Muscle layer of duodenum (tissue), 2 donors: Measurements from ENCODE around the gene CRELD2.

Experiments
- H3K27ac ChIP-seq: one replicate; pipeline ENCODE4 v1.7.0; 2013; ENCODE audit warnings: mild to moderate bottlenecking, low read length
- H3K27me3 ChIP-seq: one replicate; pipeline ENCODE4 v1.7.0; 2013; ENCODE audit warnings: low read depth, mild to moderate bottlenecking, control low read depth, low read length
- H3K36me3 ChIP-seq, 2 donors: one replicate each; pipeline ENCODE4 v1.7.0; 2013; ENCODE audit warnings: low read length in 2 of 2, control low read depth in 1 of 2, mild to moderate bottlenecking in 1 of 2; ENCODE audit not compliant: insufficient read depth in 2 of 2, control insufficient read depth in 1 of 2
- H3K4me1 ChIP-seq, 2 donors: one replicate each; pipeline ENCODE4 v1.7.0; 2013; ENCODE audit warnings: low read length in 2 of 2, mild to moderate bottlenecking in 2 of 2, control low read depth in 1 of 2, moderate library complexity in 1 of 2; ENCODE audit not compliant: insufficient read depth in 2 of 2, control insufficient read depth in 1 of 2
- H3K4me3 ChIP-seq, 2 donors: one replicate each; pipeline ENCODE4 v1.7.0; 2013; ENCODE audit warnings: low read length in 2 of 2, low read depth in 1 of 2, mild to moderate bottlenecking in 1 of 2
- H3K9me3 ChIP-seq, 2 donors: one replicate each; pipeline ENCODE4 v1.7.0; 2013; ENCODE audit warnings: low read length in 2 of 2, control low read depth in 1 of 2, mild to moderate bottlenecking in 1 of 2; ENCODE audit not compliant: control insufficient read depth in 1 of 2
- donor health status: healthy.

The CRELD2 gene

DNA sequence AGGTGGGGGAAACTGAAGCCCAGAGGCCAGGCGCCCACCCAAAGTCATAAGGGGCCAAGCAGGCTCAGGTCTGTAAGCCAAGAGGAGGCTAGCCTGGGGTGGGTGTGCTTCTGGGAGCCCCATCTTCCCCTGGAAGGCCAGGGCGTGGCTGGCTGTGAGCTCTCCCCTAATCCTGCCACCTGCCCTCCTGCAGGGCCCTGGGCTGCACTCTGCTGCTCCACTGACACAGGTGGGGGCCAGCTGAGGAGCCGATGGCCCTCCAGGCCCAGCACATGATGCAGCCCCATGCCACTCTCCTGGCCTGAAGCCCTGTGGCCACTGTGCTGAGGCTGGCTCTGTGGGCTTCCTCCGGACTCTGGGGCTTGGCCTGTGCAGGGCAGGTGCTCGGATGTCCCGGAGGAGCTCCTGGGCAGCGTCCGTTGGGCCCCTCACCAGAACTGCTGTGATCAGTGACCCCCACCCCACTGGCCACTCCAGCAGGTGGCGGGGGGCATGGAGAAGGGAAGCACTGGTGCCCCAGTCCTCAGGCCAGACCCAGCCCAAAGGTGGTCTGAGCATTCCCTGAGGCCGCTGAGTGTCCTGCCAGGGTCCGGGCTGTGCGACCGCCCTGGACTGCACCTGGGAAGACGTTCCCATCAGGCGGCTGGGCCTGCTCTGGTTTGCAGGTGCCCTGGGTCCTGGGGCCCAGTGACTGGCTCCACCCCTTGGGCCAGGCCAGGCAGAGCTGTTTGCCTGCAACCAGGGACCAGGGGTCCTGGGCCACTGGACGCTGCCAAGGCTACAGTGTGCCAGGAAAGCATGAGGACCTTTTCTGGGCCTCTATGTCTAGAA lies 50.6 kb downstream of the CRELD2 start:
- Histone ChIP-seq H3K4me1 (peaks cover 11 to 46% of the 10 kb centered on the region in 2 donors), H3K9me3 (no peaks in the 10 kb centered on the region), H3K36me3 (peaks cover 0 to 7% of the 10 kb centered on the region in 2 donors), H3K27me3 (no peaks in the 10 kb centered on the region), H3K27ac (no peak overlapping the region), H3K4me3 (no peak overlapping the region)

DNA sequence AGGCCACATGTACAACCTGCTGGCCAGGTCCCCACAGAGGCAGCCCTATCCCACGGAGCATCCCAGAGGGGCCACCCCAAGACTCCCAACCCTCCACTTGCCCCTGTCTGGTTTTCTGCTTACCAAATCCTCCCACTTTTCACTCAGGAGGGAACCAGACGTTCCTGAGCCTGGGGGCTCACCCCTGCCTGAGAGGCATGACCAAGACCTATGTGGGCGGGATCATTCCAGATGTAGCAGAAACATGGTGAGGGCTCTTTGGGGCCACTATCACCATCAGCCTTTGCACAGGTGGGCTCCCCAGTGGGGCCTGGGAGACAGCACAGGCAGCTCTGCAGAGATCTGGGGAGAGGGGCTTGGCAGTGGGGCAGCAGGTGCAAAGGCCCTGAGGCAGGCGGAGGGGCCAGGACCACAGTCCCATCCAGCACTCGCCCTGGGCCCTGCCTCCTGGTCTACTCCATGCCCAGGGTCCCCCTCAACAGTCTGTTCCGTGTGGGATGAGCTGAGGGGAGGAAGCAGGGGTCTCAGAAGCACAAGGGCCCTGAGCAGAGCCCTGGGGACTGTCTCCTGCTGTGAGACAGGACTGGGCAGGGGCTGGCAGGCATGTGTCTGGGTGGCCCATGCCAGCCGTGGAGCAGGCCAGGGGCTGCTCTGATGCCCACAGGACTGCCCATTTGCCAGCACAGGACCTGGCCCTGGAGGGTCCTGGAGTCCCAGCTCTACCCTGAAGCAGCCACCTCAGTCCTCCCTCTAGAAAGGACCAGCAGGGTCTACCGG lies 51.5 kb downstream of the CRELD2 start:
- Histone ChIP-seq H3K27ac (peak overlapping the region; percentile 40), H3K36me3 (no peaks in the 10 kb centered on the region), H3K27me3 (no peaks in the 10 kb centered on the region), H3K4me1 (peaks cover 10 to 40% of the 10 kb centered on the region in 2 donors), H3K9me3 (no peaks in the 10 kb centered on the region), H3K4me3 (peak overlapping the region in 1 of 2 donors; percentile 53)

DNA sequence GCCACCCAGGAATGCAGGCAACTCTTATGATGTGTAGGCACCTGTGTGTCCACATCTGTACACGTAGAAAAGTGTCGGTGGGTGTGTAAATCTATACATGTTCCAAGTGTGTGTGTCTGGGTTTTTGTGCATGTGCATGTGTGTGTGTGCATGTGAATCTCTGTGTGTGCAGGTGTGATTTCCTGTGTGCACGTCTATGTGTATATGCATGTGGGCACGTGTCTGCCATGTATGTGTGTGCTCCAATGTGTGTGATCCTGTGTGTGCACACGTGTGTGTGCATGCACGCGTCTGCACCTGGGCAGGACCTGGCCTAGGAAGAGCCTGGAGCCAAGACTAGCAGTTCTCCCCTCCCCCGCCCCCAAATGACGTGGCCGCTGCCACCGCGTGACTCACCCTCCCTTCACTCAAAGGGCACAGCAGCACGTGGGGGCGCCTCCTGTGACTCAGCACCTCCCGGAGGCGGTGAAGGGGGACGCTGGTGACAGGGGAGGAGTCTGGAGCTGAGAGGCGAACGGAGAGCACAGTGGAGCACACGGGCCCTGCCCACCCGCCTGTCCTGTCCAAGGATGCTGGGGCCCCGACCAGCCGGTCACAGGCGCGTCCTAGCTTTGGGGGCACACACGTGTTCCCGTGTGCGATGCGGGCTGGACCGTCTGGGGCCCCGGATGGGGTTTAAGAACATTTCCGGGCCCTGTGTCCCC lies 52.2 kb downstream of the CRELD2 start:
- Histone ChIP-seq H3K9me3 (no peaks in the 10 kb centered on the region), H3K36me3 (no peaks in the 10 kb centered on the region), H3K4me3 (peak overlapping the region in 1 of 2 donors; percentile 53), H3K27ac (peak overlapping the region; percentile 40), H3K4me1 (peaks cover 10 to 32% of the 10 kb centered on the region in 2 donors), H3K27me3 (no peaks in the 10 kb centered on the region)

DNA sequence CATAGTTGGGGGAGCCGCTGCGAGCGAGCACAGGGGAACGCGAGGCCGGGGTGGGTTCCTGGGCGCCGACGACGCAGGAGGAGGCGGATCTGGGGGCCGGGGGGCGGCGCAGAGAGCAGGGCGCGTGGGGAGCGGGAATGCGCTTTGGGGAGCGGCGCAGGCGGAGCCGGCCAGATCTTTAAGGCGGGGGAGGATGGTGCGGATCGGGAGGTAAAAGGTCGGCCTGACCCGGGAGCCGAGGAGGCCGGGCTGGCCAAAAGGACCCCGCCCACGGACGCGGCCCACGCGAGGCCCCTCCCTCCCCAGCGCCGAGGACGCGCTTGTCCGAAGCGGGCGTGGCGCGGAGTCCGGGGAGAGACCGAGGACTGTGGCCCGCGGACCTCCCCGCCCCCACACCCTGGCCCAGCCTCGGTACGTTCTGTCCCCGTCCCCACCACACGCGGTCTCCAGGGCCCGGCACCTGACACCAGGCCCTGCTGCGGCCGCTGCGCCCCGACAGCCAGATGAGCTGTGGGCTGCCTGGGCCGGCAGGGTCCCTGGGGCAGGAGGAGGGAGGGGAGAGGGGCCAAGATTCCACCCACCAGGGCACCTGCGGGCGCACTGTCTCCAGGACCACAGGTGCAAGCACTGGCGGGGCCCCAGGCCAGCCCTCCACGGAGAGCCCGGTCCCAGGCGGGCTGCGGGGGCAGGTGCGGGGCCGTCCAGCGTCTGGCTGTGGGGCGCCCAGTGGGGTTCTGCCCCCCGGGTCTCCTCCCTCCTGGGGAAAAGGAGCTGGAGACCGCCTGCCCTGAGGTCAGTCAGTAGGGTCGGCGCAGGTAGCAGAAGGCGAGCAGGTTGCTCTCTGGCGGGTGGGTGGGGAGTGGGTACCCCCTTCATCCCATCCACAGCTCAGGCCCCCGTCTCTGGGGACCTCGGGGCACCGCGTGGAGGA lies 53.1 kb downstream of the CRELD2 start:
- no peak overlapping the region for H3K27ac ChIP-seq
- H3K4me3 ChIP-seq, result peak overlapping the region in 1 of 2 donors; percentile 53
- no peaks in the 10 kb centered on the region for H3K36me3 ChIP-seq
- H3K4me1 ChIP-seq, result peaks cover 10 to 24% of the 10 kb centered on the region in 2 donors
- no peaks in the 10 kb centered on the region for H3K27me3 ChIP-seq
- H3K9me3 ChIP-seq, result no peaks in the 10 kb centered on the region

DNA sequence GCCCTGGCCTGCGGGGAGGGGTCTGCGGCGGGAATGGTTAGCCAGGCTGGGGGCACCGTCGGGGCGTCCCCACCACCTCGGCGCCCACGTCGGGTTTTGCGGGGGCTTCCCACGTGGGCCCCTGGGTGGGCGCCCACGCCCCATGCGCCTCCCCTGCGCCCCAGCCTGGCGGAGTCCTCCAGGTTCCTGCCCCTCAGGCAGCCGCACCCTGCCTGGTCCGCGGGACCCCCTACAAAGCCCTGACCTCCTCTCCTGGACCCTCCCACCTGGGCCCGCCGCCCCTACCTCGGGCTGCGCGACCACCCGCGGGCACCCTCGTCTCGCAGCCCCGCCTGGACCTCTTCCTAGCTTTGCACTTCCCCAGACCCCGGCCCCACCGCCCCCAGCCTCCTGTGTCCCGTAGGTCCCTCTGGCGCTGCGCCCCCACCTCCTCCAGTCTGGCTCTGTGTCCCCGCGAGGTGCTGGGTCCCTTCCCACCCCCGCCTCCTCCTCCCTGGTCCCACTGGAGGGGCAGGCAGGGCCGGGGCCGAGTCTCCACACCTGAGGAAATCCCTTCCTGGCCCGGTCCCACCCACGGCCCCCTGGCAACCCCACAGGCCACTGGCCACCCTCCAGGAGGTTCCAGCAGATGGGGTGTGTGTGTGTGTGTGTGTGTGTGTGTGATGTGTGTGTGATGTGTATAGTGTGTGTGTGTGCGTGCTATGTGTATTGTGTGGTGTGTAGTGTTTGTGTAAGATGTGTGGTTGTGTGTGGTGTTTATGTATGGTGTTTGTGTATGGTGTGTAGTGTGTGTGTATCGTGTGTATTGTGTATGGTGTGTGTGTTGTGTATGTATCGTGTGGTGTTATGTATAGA lies 54.0 kb downstream of the CRELD2 start:
- no peaks in the 10 kb centered on the region for H3K36me3 ChIP-seq
- peak overlapping the region in 1 of 2 donors; percentile 53 for H3K4me3 ChIP-seq
- no peak overlapping the region for H3K27ac ChIP-seq
- H3K27me3 ChIP-seq, result no peaks in the 10 kb centered on the region
- peaks cover 6 to 17% of the 10 kb centered on the region in 2 donors for H3K4me1 ChIP-seq
- no peaks in the 10 kb centered on the region for H3K9me3 ChIP-seq

DNA sequence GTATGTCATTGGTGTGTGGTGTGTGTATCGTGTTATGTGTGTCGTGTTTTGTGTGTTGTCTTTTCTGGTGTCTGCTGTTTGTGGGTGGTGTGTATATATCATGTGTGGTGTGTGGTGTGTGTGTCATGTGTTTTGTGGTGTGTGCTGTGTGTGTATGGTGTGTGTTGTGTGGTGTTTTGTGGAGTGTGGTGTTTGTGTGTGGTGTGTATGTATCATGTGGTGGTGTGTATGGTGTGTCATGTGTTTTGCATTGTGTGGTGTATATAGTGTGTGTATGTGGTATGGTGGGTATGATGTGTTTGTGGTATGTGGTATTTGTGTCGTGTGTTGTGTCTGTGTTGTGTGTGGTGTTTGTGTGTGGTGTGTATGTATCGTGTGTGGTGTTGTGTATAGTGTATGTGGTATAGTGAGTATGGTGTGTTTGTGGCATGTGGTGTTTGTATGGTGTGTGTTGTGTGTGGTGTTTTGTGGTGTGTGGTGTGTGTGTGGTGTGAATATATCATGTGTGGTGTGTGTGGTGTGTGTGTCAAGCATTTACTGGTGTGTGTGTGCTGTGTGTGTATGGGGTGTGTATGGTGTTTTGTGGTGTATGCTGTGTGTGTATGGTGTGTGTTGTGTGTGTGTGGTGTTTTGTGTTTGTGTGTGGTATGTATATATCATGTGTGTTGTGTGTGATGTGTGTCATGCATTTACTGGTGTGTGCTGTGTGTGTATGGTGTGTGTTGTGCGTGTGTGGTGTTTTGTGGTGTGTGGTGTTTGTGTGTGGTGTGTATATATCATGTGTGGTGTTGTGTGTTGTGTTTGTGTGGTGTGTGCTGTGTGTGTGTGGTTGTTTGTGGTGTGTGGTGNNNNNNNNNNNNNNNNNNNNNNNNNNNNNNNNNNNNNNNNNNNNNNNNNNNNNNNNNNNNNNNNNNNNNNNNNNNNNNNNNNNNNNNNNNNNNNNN lies 54.9 kb downstream of the CRELD2 start:
- Histone ChIP-seq H3K9me3 (no peaks in the 10 kb centered on the region), H3K4me3 (no peak overlapping the region), H3K4me1 (peaks cover 0 to 13% of the 10 kb centered on the region in 2 donors), H3K27me3 (no peaks in the 10 kb centered on the region), H3K36me3 (no peaks in the 10 kb centered on the region), H3K27ac (no peak overlapping the region)

DNA sequence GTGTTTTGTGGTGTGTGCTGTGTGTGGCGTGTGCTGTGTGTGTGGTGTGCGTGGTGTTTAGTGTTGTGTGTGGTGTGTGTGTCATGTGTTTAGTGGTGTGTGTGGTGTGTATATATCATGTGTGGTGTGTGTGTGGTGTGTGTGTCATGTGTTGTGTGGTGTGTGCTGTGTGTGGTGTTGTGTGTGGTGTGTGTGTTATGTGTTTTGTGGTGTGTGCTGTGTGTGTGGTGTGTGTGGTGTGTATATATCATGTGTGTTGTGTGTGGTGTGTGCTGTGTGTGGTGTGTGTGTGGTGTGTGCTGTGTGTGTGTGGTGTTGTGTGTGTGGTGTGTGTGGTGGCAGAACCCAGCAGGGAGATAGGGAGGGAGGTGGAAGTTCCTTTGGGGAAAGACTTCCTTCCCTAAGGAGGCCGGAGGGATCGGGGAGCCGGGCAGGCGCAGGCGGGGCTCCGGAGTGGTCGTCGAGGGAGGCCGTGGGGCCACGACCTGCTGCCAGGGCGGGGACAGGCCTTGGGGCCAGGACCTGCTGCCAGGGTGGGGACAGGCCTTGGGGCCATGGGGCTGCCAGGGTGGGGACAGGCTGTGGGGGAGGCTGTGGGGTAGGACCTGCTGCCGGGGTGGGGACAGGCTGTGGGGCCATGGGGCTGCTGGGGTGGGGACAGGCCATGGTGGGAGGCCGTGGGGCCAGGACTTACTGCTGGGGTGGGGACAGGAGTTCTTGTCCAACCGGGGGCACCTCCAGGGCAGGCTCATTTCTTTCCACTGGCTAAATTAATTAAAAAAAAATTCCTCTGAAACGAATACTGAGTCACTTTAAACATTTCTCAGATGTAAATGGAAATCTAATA lies 57.3 kb downstream of the CRELD2 start:
- Histone ChIP-seq H3K27me3 (no peaks in the 10 kb centered on the region), H3K36me3 (no peaks in the 10 kb centered on the region), H3K4me1 (peaks cover 0 to 4% of the 10 kb centered on the region in 2 donors), H3K27ac (no peak overlapping the region), H3K4me3 (no peak overlapping the region), H3K9me3 (peaks cover 0 to 8% of the 10 kb centered on the region in 2 donors)

DNA sequence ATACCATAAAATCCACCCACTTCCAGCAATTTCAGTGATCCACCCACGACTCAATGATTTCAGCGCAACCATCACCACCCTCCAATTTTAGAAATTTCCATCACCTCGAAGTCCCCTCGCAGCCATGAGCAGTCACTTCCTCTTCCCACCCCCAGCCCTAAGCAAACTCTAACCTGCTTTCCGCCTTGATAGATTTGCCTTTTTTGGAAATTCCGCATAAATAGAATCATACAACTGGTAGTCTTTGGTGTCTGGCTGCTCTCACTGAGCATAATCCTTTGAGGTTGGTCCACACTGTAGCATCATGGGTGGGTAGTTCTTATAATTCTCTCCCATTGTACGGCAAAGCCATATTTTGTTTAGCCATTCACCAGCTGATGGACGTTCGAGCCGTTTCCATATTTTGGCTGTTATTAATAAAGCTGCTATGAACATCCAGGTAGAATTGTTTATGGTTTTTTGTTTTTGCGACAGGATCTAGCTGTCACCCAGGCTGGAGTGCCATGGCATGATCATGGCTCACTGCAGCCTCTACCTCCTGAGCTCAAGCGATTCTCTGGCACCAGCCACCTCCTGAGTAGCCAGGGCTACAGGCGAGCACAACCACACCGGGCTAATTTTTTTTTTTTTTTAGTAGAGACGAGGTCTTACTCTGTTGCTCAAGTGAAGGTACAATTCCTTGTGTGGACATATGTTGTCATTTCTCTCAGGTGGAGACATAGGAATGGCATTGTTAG lies 58.2 kb downstream of the CRELD2 start:
- Histone ChIP-seq H3K4me1 (peaks cover 0 to 3% of the 10 kb centered on the region in 2 donors), H3K9me3 (peaks cover 0 to 8% of the 10 kb centered on the region in 2 donors), H3K27me3 (no peaks in the 10 kb centered on the region), H3K4me3 (no peak overlapping the region), H3K27ac (no peak overlapping the region), H3K36me3 (no peaks in the 10 kb centered on the region)
